ENCODE results near the gene TMEM198.

The TMEM198 gene

GRCh38 chr2:219543596-219544358, at the start of gene TMEM198, which contains the start of gene CHPF:
Gene TMEM198, plus strand, starts transcription at chr2:219544028. Its CDS starts 700 bp downstream, at chr2:219544728.
Gene CHPF, minus strand, starts transcription at chr2:219543809. Its CDS starts 271 bp downstream, at chr2:219543538.
- peak within 1 kb of the TSS; percentile 93 for H3K27ac ChIP-seq
- TF ChIP-seq CTCF (IDR thresholded peaks at IDR 0.05), result no peak
- TF ChIP-seq ZFX (IDR thresholded peaks at IDR 0.05; ENCODE audit: borderline replicate concordance), result no peak

DNA sequence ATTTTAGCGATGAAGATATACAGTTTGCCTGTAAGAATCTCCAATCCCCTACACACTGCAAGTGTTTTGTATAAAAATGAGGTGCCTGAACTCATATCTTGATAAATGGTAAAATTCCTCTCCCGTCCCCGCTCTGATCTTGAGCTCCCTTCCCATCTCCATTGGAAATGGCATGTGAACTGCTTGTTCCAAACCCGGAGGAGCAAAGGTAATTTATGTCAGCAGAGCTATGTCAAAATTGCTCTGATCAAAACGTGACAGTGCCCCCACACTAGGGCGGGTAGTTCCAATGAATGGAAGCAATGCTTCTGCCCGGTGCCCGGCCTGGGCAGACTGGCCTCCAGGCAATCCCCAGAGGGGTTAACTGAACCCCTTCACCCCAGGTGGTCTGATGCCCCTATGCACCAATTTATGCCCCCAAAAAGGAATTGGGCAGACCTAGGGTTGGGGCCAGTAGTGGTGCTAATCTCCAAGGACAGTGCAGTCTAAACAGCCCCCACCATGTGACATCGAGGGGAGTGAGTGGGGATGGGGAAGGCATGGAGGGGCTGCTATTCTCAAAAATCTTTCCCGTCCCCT, 48.8 kb upstream of the TMEM198 start:
- H3K27ac ChIP-seq, result no peak overlapping the region
- TF ChIP-seq CTCF (IDR thresholded peaks at IDR 0.05), result no peak
- TF ChIP-seq ZFX (IDR thresholded peaks at IDR 0.05; ENCODE audit: borderline replicate concordance), result no peak

DNA sequence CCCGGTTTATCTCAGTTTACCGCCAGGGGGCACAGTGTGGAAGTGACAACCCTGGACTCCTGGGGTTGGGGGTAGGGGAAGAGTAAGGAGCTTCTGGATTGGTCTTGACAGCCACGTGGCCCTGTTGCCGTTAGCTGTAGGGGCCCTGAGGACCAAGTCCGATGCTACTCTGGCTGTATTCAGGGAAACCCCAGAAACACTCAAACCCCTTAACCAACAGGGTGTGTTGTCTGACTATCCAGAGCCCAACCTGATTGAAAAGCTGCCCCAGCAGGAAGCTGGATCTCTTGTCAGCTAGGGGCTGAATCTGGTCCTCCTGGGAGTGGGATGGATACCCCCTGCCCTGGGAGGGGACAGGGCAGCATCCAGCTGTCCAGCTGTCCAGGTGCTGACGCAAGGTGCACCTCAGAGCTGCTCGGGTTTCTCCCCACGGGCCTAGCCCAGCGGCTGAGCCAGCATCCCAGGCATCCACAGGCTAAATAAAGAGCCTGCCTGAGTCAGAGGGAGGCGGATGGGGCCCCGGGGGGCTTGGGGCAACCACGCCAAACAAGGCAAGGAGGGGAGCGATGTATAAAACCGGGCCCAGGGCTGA, 48.2 kb upstream of the TMEM198 start:
- TF ChIP-seq ZFX (IDR thresholded peaks at IDR 0.05; ENCODE audit: borderline replicate concordance) (no peak), CTCF (IDR thresholded peaks at IDR 0.05) (peak; percentile 79)
- H3K27ac ChIP-seq, result no peak overlapping the region

DNA sequence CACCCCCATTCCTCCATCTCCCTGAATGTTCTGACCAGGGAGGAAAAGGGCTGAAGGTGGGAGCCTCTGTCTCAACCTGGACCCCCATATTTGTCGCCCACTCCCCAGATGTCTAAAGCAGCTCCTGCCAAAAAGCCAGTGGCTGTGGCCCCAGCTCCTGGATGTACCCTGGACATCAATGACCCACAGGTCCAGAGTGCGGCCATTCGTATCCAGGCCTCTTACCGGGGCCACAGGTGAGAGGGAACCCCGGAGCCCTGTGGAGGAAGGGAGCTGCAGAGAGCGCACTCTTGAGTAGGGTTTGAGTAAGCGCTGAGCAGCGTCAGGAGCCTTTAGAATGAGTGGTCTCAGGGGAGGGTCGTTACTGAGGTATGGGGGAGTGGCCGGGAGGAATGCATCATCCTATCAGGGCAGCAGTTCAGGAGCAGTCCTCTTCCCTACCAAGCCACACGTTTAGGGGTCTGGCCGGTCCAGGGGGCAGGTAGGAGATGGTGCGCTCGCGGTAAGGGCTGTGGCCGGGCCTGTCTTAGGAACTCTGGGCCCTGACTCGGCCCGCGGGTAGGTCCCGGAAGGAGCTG, 47.5 kb upstream of the TMEM198 start:
- TF ChIP-seq ZFX (IDR thresholded peaks at IDR 0.05; ENCODE audit: borderline replicate concordance), result no peak
- TF ChIP-seq CTCF (IDR thresholded peaks at IDR 0.05), result no peak
- no peak overlapping the region for H3K27ac ChIP-seq

DNA sequence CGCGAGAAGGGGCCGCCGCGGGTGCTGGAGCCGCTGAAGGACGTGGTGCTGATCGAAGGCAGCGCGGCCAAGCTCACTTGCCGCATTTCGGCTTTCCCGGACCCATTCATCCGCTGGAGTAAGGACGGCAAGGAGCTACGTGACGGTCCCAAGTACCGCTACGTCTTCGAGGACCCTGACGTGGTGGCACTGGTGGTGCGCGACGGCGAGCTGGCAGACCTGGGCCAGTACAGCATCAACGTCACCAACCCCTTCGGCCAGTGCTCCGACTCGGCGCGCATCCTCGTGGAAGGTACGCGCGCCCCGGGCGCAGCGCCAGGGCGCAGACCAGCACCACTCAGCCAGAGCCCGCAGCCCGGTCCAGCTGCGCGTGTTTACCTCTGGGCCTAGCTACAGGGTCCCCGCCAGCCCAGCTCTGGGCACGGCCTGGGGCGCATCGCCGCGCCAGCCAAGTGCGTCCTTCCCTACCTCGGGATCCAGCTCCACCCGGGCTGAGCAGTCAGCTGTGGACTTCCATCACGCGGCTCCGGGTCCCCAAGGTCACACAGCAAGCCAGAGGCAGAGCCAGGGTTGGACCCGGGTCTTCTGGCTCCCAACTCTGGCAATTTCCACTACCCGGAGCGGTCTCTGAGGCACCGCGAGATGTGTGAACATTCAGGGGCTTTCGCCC, 46.9 kb upstream of the TMEM198 start:
- TF ChIP-seq ZFX (IDR thresholded peaks at IDR 0.05; ENCODE audit: borderline replicate concordance) (no peak), CTCF (IDR thresholded peaks at IDR 0.05) (no peak)
- no peak overlapping the region for H3K27ac ChIP-seq

DNA sequence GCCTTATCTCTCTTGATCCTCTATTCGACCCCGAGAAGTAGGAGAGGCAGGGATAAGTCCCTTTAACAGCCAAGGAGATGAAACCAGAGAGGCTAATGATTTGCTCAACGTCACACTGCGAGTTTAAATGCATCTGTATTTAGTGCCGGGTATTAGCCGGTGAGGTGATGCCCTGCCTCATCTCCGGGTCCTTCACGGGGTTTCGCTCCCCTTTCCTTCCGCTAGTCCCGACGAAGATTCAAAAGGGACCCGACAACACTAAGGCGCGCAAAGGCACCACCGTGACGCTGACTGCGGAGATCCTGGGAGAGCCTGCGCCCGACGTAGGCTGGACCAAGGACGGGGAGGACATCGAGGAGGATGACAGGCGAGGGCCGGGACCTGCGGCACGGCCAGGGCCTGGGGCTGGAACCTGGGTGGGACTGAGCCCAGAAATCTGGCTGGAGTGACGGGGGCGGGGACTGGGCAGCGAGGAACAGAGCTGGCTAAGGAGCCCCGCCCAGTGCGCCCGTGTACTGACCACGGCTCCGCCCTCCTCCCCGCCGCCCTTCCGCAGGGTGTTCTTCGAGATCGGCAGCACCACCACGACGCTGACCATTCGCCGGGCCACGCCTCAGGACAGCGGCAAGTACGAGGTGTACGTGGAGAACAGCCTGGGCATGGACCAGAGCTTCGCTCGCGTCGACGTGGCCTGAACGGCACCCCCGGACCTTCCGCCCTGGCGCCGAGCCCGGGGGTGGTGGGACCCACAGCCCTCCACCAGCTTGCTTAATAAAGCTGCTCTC, 46.1 kb upstream of the TMEM198 start:
- H3K27ac ChIP-seq, result peak overlapping the region; percentile 44
- TF ChIP-seq CTCF (IDR thresholded peaks at IDR 0.05) (no peak), ZFX (IDR thresholded peaks at IDR 0.05; ENCODE audit: borderline replicate concordance) (no peak)
